ENCODE measurements around the gene GPR141.

GRCh38 chr7:37786741-37787569 is 103.4 kb downstream of the GPR141 start:
- TF ChIP-seq, protein P1, sequence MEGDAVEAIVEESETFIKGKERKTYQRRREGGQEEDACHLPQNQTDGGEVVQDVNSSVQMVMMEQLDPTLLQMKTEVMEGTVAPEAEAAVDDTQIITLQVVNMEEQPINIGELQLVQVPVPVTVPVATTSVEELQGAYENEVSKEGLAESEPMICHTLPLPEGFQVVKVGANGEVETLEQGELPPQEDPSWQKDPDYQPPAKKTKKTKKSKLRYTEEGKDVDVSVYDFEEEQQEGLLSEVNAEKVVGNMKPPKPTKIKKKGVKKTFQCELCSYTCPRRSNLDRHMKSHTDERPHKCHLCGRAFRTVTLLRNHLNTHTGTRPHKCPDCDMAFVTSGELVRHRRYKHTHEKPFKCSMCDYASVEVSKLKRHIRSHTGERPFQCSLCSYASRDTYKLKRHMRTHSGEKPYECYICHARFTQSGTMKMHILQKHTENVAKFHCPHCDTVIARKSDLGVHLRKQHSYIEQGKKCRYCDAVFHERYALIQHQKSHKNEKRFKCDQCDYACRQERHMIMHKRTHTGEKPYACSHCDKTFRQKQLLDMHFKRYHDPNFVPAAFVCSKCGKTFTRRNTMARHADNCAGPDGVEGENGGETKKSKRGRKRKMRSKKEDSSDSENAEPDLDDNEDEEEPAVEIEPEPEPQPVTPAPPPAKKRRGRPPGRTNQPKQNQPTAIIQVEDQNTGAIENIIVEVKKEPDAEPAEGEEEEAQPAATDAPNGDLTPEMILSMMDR (IDR thresholded peaks at IDR 0.05; ENCODE audit: low read length), result no peak
- TF ChIP-seq EZH2 (optimal IDR thresholded peaks at IDR 0.05; ENCODE audit: low read depth, low read length) (no peak), EZH2phosphoT487 (IDR thresholded peaks at IDR 0.05; ENCODE audit: low read length) (no peak)

Measured in MM.1S (cell line).